Smooth muscle cell (in vitro differentiated cells): ENCODE data around the gene CNTNAP5. TPM values are rescaled to one million over a fixed set of nuclear protein-coding genes. Genes with fewer than 3 reads are reported as not detected.

ENCODE experiments used
- DNase-seq: peaks from one replicate; lab custom pipeline; 2025; ENCODE audit not compliant: unreplicated experiment; lab: John Stamatoyannopoulos, UW
- H2AFZ ChIP-seq: fragments of 200-600 bp; sonication (generic); 2 replicates; pipeline ENCODE4 v1.6.0; 2016; ENCODE audit warnings: antibody characterized with exemption, low read depth, mild to moderate bottlenecking
- H3F3A ChIP-seq: fragments of 200-600 bp; sonication (generic); 2 replicates; pipeline ENCODE4 v1.6.0; 2017; ENCODE audit warnings: antibody characterized with exemption, low read depth
- H3K27ac ChIP-seq: fragments of 200-600 bp; sonication (generic); 2 replicates; pipeline ENCODE4 v1.5.1; 2016; ENCODE audit warnings: low read depth, mild to moderate bottlenecking
- H3K27me3 ChIP-seq: fragments of 200-600 bp; sonication (generic); 2 replicates; pipeline ENCODE4 v1.6.1; 2016; ENCODE audit warnings: low read depth, mild to moderate bottlenecking
- H3K36me3 ChIP-seq: fragments of 200-600 bp; sonication (generic); 2 replicates; pipeline ENCODE4 v1.5.1; 2016; ENCODE audit warnings: low read depth
- H3K4me1 ChIP-seq: fragments of 200-600 bp; sonication (generic); 2 replicates; pipeline ENCODE4 v1.5.1; 2016; ENCODE audit warnings: low read depth
- H3K4me2 ChIP-seq: fragments of 200-600 bp; sonication (generic); 2 replicates; pipeline ENCODE4 v1.6.0; 2016; ENCODE audit warnings: mild to moderate bottlenecking
- H3K4me3 ChIP-seq: fragments of 200-600 bp; sonication (generic); 2 replicates; pipeline ENCODE4 v1.5.1; 2016; ENCODE audit warnings: mild to moderate bottlenecking
- H3K79me2 ChIP-seq: fragments of 200-600 bp; sonication (generic); 2 replicates; pipeline ENCODE4 v1.6.0; 2016; ENCODE audit warnings: low read depth, mild to moderate bottlenecking
- H3K9ac ChIP-seq: fragments of 200-600 bp; sonication (generic); 2 replicates; pipeline ENCODE4 v1.6.0; 2016; ENCODE audit warnings: low read depth
- H3K9me3 ChIP-seq: fragments of 200-600 bp; sonication (generic); replicated peaks from 2 replicates; pipeline ENCODE4 v1.5.1; 2016; ENCODE audit warnings: low read depth
- H4K20me1 ChIP-seq: fragments of 200-600 bp; sonication (generic); 2 replicates; pipeline ENCODE4 v1.6.0; 2016; ENCODE audit warnings: low read depth
- WGBS: methylation state at CpG from one replicate; pipeline ENCODE4 v1.1.7; 2016; ENCODE audit warnings: low lambda C conversion rate; 5-methylcytosine and 5-hydroxymethylcytosine counted together
- polyA plus RNA-seq: library from polyadenylated mRNA; unstranded; fragments of >200 nt; fragmentation: Nextera tagmentation; extraction: Ambion mirVana; gene quantifications from 2 replicates; pipeline ENCODE4 v1.2.1, GENCODE V29; 2016
- total RNA-seq: library from RNA; depleted of rRNA; stranded (reverse); fragments of >200 nt; gene quantifications from 2 replicates; pipeline ENCODE4 v1.2.3, GENCODE V29; 2014
- TF ChIP-seq, protein P1 (sequence below): fragments of 200-600 bp; sonication (generic); IDR thresholded peaks from 2 replicates; pipeline ENCODE4 v1.5.1; 2017; ENCODE audit warnings: borderline replicate concordance, mild to moderate bottlenecking, antibody characterized with exemption; ENCODE audit not compliant: insufficient read depth, poor library complexity, severe bottlenecking

CNTNAP5 gene
- total and polyA plus RNA-seq, 2 experiments from 2014 or later, result not detected

DNA sequence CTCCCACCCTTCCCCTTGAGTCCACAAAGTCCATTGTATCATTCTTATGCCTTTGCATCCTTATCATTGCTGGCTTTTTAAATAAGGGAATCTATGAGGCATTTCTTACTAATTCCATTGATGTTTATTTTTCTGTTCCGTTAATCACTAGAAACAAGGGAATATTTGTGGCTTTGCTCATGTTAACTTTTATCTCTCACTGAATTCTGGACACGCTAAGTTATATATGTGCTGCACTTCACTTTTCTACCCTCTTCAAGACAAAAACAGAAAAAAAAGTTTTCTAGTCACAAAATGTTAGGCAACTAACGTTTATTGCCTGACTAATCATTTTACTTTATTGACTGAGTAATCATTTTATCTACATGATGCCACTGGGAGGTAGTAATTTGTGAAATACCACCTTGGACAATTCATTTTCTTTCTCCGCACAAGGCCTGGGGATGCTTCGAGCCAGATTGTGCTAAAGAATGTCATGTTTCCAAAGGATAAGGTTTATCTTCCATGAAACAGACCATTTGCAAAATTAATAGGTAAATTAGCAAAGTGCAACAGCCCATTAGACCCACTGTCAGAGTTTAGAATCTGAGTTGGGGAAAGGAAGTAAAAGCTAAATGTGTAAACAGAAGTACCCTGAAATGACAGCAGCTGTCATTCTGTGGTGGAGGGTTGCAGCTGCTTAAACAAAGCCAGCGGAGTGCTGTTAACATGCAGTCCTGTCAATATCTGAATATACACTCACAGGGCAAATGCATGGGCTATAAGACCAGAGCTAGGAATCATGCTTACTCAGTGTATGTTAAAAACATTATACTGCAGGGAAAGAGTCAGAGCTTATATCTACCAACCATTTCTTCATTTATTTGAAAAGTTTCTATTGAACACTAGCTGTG is 658.7 kb downstream of the CNTNAP5 start:
- Histone ChIP-seq H3K4me1 (no peaks in the 10 kb centered on the region), H4K20me1 (no peaks in the 10 kb centered on the region)
- 70% methylated on average over 6 of the region's 6 CpGs for WGBS

DNA sequence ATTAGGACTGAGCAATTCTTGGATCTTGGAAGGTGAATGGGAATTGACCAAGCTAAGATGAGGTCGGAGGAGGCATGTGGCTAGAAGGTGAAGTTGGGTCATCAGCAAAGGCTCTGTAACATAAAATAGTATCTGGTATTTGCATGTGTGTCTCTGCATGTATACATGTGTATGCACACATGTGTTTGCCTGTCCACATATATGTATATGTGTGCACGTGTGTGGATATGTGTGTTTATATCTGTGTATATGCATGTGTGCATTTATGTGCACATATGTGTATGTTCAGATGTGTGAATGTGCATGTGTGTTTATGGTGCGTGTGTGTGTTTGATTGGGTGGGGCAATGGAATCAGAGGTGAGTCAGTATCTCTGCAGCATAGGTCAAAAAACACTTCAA is 664.3 kb downstream of the CNTNAP5 start:
- no peak overlapping the region for H3K9ac ChIP-seq
- H2AFZ ChIP-seq, result no peak overlapping the region
- no peak overlapping the region for H3K4me2 ChIP-seq
- no peaks in the 10 kb centered on the region for H3K4me1 ChIP-seq
- H3K36me3 ChIP-seq, result no peaks in the 10 kb centered on the region
- H3F3A ChIP-seq, result no peaks in the 10 kb centered on the region
- no peaks in the 10 kb centered on the region for H3K79me2 ChIP-seq
- DNase-seq, result no peak
- WGBS, result 91% methylated on average over 3 of the region's 3 CpGs
- TF ChIP-seq, protein P1, sequence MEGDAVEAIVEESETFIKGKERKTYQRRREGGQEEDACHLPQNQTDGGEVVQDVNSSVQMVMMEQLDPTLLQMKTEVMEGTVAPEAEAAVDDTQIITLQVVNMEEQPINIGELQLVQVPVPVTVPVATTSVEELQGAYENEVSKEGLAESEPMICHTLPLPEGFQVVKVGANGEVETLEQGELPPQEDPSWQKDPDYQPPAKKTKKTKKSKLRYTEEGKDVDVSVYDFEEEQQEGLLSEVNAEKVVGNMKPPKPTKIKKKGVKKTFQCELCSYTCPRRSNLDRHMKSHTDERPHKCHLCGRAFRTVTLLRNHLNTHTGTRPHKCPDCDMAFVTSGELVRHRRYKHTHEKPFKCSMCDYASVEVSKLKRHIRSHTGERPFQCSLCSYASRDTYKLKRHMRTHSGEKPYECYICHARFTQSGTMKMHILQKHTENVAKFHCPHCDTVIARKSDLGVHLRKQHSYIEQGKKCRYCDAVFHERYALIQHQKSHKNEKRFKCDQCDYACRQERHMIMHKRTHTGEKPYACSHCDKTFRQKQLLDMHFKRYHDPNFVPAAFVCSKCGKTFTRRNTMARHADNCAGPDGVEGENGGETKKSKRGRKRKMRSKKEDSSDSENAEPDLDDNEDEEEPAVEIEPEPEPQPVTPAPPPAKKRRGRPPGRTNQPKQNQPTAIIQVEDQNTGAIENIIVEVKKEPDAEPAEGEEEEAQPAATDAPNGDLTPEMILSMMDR, result no peak
- no peaks in the 10 kb centered on the region for H3K9me3 ChIP-seq
- no peaks in the 10 kb centered on the region for H4K20me1 ChIP-seq
- no peak overlapping the region for H3K27ac ChIP-seq
- H3K27me3 ChIP-seq, result no peaks in the 10 kb centered on the region
- H3K4me3 ChIP-seq, result no peak overlapping the region

More for the DNA sequence above, 658.7 kb downstream of the CNTNAP5 start:
- H3K27me3 ChIP-seq, result no peaks in the 10 kb centered on the region
- no peak overlapping the region for H2AFZ ChIP-seq
- H3K36me3 ChIP-seq, result no peaks in the 10 kb centered on the region
- no peak overlapping the region for H3K4me3 ChIP-seq
- no peak overlapping the region for H3K27ac ChIP-seq
- H3K4me2 ChIP-seq, result no peak overlapping the region
- H3F3A ChIP-seq, result no peaks in the 10 kb centered on the region
- no peaks in the 10 kb centered on the region for H3K9me3 ChIP-seq
- H3K79me2 ChIP-seq, result no peaks in the 10 kb centered on the region
- TF ChIP-seq, protein P1, result no peak
- no peak for DNase-seq
- H3K9ac ChIP-seq, result no peak overlapping the region

- H3K36me3 ChIP-seq, result no peaks in the 10 kb centered on the region
- H4K20me1 ChIP-seq, result no peaks in the 10 kb centered on the region
- no peak overlapping the region for H3K4me2 ChIP-seq
- H2AFZ ChIP-seq, result no peak overlapping the region
- H3K9me3 ChIP-seq, result no peaks in the 10 kb centered on the region
- TF ChIP-seq, protein P1, result no peak
- H3K4me1 ChIP-seq, result no peaks in the 10 kb centered on the region
- no peaks in the 10 kb centered on the region for H3K27me3 ChIP-seq
- no peak for DNase-seq
- H3K9ac ChIP-seq, result no peak overlapping the region
- no peaks in the 10 kb centered on the region for H3F3A ChIP-seq
- H3K79me2 ChIP-seq, result no peaks in the 10 kb centered on the region
- no peak overlapping the region for H3K4me3 ChIP-seq
- no peak overlapping the region for H3K27ac ChIP-seq
Observed at GRCh38 chr2:124692216-124692615, 667.1 kb downstream of the CNTNAP5 start.

GRCh38 chr2:124692707-124693106 is 667.6 kb downstream of the CNTNAP5 start:
- Histone ChIP-seq H2AFZ (no peak overlapping the region), H3F3A (no peaks in the 10 kb centered on the region), H3K36me3 (no peaks in the 10 kb centered on the region), H3K4me3 (no peak overlapping the region), H4K20me1 (no peaks in the 10 kb centered on the region), H3K9ac (no peak overlapping the region), H3K79me2 (no peaks in the 10 kb centered on the region), H3K27me3 (no peaks in the 10 kb centered on the region), H3K9me3 (no peaks in the 10 kb centered on the region), H3K27ac (no peak overlapping the region), H3K4me1 (no peaks in the 10 kb centered on the region), H3K4me2 (no peak overlapping the region)
- 100% methylated on average over 1 of the region's 1 CpG for WGBS
- TF ChIP-seq, protein P1, result no peak
- no peak for DNase-seq
